ENCODE data around the gene TMEM218.

The TMEM218 gene

DNA sequence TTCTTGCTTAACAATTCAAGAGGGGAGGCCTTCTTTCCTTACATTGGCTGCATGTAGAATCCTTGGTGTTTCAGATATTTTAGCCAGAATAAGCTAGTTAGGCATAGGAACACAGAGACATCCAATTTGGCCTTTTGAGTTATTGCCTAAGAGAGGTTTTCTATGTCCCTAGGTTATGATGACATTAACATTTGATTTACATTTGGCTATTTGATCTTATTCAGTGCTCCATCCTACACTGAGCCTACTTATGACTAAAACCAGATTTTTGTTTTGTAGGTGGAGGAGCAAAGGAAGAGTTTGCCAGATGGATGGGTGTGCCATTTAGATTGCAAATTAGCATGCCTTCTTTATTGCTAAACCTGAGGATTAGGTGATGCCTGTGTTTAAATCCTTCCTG is 59.4 kb downstream of the TMEM218 start:
- DNase-seq, result no peak

DNA sequence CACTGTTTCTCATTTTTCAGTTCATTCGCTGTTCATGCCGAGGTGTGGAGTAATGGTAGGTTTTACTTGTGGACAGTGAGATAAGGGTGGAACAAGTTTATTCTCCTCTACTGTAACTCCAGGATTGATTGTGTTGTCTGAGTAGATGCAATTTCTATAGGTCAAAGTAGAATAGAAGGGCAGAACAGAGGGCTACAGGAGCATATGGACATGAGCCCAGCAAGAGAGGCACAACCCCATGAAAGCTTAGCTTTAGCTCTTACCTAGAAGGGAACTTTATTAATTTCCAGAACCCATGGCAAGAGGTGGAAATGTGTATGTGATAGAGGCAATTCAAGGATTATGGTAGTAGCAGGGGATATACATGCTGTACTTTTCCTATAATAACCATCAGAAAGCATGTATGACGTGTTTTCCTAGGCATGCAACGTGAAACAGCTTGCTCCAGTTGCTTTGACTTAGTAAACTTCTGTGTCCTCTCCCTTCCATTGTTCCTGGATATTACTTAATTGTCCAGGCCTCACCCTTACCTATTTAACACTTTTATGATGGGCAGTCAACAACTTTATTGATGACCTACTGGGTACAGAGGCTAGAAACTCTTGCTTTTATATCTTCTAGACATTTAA is 62.1 kb downstream of the TMEM218 start:
- no peak for DNase-seq
